ENCODE measurements around the gene IL34. TPM values are rescaled to one million over a fixed set of nuclear protein-coding genes. Genes with fewer than 3 reads are reported as not detected.

IL34 gene
- total RNA-seq, 1 donor from 2014 or later: 7.3 TPM

- no peak for DNase-seq
These were observed 32.7 kb downstream of the IL34 start for GRCh38 chr16:70678898-70679670.

- no peak for DNase-seq
These were observed 33.5 kb downstream of the IL34 start for GRCh38 chr16:70679671-70680494.

DNA sequence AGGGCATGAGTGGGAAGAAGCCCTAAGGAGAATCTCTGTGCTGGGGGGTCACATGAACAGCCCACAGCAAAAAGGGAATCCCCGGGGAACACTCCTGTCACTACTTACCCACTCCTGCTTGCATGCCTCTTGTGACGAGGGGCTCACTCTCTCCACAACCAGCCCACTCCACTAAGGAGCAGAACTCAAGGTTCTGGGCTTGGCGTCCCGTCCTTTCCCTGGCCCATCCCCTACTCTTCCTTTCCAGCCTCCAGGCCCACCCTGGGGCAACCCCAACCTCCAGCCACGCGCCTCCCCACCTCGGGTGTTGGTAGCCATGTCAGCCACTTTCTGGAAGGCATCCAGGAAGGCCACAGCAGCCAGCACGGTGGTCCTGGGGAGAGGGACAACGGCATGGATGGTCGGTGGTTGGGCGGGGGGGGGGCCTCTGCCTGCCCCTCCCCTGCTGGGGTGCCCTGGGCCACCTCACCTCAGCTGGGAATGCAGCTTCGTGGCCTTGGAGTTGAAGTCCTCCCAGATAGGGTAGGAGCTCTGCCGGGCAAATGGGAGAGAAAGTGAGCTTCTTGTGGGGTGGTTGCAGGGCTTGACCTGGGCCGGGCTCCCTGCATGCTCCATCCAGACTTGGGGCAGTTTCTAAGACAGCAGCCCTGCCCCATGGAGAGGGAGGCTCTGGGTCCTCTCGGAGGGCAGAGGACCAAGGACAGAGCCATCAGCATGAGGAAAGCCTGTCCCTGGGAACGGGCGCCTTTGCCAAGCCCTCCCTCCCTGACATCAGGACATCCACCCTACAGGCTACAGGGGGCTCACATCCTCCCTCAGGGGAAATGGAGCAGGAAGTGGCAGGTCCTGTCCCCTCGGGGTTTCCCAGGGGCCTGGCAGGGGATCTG, 34.4 kb downstream of the IL34 start:
- no peak for DNase-seq

DNA sequence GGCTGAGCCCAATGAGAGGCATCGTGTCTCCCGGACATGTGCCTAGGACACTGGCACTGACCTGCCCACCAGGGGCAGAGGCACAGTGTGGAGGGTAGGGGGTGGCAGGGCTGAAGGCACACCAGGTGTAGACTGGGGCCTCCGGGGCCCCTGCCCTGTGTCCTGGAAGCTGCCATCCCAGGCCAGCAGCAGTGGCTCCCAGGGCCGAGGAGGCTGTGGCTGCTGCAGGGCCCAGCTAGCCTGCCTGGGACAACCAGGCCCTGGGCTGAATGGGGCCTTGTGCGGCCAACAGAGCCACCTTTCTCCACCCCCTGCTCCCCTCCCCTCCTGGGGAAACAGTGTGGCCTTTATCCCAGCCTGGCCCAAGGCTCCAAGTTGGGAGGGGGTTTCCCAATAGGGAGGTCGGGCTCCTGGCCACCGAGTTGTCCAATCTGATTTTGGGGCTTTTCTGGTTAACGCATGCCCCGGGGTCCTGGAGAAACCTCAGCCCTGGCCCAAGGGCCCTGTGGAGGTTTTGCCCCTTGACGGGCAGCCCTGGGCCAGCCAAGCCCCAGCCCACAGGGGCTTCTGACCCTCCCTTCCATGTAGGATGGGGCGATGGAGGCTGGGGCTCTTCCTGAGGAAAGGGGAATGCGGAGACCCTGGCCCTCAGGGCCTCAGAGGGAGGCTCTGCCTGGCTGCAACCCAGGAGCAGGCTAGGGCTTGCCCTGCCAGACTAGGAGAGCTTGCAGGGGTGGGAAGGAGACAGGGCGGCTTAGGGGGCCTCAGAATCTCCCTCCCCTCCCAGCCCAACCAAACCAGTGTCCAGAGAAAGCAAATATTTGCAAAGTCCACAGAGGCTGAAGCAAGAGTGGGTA, 35.3 kb downstream of the IL34 start:
- no peak for DNase-seq

GRCh38 chr16:70682239-70683145, 36.1 kb downstream of the IL34 start:
- no peak for DNase-seq

GRCh38 chr16:70683146-70683944, 37.0 kb downstream of the IL34 start:
- no peak for DNase-seq

GRCh38 chr16:70684146-70685060, 38.0 kb downstream of the IL34 start:
- DNase-seq: no peak

GRCh38 chr16:70685061-70685937, 38.9 kb downstream of the IL34 start:
- DNase-seq: no peak

- DNase-seq: peak; percentile 88
These were observed 39.6 kb downstream of the IL34 start, which contains the start of gene MTSS2 for GRCh38 chr16:70685938-70686375. Gene MTSS2 (minus strand): TSS chr16:70686053. CDS start chr16:70685791, 262 bp downstream.

DNA sequence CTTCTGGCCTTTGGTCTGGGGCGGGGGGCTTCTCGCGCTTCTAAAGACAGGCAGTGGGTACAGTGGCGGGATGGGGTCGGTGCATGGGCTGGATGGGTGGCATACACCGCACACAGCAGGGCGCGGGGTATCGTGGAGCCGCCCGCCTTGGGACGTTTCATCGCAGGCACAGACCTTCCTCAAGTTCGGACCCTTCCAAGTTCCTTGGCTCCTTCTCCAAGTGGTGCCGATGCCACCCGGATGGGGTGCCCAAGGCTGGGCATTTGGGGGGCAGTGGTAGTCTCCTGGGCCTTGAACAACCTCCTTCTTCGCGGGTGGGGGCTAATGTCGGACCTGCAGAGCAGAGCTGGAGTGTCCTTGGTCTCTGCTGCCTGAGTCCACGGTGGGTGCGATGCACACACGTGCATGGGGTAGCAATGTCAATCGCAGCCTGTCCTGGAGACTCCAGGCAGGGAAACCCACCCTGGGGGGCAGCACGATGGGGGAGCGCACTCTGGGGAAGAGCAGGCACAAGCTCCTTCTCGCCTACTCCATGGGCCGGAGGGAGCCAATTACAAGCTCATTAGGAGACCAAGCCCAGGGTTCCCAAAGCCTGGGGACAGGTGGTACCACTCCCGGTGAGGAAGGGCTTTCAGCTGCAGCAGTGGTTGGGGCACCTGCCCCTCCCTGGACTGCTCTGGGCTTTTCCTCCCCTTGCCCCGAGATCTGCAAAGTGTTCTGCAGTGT, 40.2 kb downstream of the IL34 start:
- DNase-seq: no peak

DNA sequence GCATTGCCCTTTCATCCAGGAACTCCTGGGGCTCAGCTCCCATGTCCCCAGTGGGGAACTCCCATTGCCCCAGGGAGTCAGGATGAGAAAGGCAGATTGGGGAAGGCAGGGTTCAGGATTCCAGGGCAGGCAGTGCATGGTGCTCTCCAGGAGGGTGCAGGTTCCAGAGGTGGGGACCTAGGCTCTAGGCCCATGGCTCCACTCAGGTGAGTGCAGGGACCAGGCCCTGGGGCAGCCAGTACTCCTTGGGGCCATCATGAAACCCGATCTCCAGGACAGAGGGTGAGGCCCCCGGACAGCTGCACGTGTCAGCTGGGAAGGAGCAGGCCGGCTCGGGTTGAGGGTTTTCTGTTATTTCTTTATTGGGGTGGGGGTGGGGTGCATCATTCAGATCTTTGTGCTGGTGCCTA, 40.7 kb downstream of the IL34 start:
- DNase-seq: no peak

- no peak for DNase-seq
These were observed 41.4 kb downstream of the IL34 start for GRCh38 chr16:70687671-70688245.

GRCh38 chr16:70688246-70688742, 41.9 kb downstream of the IL34 start:
- peak; percentile 83 for DNase-seq

DNA sequence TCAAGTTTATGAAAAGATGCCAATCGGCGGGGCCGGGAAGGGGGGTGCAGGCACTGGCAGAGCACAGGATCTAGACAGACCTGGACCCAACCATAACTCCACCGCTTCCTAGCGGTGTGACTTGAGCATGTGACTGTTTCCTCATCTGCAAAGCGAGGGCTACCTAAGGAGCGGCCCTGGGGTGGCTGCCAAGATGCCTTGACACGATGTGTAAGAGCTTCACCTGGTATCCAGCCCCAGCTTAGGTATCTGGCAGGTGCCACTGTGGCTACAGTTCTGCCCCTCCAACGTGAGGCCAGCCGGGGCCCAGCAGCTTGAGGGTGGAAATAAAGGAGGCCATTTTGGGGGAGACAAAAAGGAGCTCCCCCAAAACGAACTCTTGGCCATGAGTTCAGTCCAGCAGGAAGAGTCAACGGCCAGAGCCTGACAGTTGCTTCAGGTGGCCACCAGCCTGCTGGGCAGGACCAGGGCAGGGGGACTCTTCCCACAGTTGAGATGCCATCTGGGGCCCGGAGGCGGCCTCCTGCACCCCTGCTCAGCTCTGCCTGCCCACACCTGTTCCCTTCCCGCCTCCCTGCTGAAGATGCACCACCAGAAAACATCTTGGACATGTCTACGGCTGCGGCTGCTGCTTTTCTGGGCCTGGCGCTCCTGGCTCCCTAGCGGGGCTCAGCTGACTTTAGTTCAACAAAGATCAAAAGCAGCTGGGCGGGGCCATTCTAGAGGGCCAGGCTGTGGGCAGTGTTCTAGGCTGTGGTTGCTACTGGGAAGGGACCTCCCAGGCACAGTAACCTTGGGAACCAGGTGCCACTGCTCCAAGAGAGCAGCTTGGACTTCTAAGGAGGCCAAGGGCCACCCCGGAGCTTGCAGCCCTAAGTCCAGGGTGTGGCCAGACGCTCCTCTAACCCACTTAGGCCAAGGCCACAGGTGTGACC, 42.9 kb downstream of the IL34 start:
- DNase-seq: no peak
